ENCODE measurements around the gene MAP3K5. TPM values are rescaled to one million over a fixed set of nuclear protein-coding genes. Genes with fewer than 3 reads are reported as not detected.

MAP3K5 gene
- polyA plus RNA-seq, 1 experiment = 2.5 TPM

DNA sequence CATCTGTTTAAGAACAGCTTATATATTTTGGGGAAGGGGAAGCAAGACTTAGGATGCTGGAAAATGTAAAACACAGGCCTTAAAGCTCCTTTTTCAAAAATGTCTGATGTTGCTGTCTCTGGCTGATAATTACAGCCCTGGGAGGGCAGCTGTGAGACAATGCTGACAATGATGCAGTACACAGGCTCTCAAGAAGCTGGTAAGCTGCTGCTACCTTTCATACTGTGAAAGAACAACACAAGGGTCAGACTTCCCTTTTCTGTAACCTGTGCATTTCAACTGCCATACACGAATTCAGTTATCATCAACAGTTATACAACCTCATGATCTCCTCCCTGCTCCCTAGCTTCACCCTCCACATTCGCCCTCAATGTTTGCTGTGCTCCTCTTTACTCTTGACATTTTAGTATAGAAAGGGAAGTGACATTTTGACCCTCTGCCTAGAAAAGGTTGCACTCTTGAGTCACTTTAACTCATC, 267.3 kb downstream of the MAP3K5 start:
- Histone ChIP-seq H3K36me3 (ENCODE audit: control insufficient read depth, insufficient read depth, low read length) (no peaks in the 10 kb centered on the region), H3K4me3 (ENCODE audit: low read depth, low read length) (no peak overlapping the region), H3K27me3 (ENCODE audit: control insufficient read depth, insufficient read depth, low read length) (no peaks in the 10 kb centered on the region)
- POLR2A ChIA-PET = no interaction called here
- TF ChIP-seq, protein P1, sequence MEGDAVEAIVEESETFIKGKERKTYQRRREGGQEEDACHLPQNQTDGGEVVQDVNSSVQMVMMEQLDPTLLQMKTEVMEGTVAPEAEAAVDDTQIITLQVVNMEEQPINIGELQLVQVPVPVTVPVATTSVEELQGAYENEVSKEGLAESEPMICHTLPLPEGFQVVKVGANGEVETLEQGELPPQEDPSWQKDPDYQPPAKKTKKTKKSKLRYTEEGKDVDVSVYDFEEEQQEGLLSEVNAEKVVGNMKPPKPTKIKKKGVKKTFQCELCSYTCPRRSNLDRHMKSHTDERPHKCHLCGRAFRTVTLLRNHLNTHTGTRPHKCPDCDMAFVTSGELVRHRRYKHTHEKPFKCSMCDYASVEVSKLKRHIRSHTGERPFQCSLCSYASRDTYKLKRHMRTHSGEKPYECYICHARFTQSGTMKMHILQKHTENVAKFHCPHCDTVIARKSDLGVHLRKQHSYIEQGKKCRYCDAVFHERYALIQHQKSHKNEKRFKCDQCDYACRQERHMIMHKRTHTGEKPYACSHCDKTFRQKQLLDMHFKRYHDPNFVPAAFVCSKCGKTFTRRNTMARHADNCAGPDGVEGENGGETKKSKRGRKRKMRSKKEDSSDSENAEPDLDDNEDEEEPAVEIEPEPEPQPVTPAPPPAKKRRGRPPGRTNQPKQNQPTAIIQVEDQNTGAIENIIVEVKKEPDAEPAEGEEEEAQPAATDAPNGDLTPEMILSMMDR (IDR thresholded peaks at IDR 0.05; ENCODE audit: insufficient read depth, low read depth, low read length) = no peak
- CTCF ChIA-PET = interaction anchor here (1.0 to 1.3 kb wide), 2 partner anchors 9 to 18 kb away, joined by 4 to 5 read pairs; no protein-coding TSS in a partner anchor
- DNase-seq (ENCODE audit: low read depth) = no peak

- DNase-seq (ENCODE audit: low read depth) = no peak
- TF ChIP-seq, protein P1 (IDR thresholded peaks at IDR 0.05; ENCODE audit: insufficient read depth, low read depth, low read length) = no peak
- Histone ChIP-seq H3K4me3 (ENCODE audit: low read depth, low read length) (no peak overlapping the region), H3K27me3 (ENCODE audit: control insufficient read depth, insufficient read depth, low read length) (no peaks in the 10 kb centered on the region), H3K36me3 (ENCODE audit: control insufficient read depth, insufficient read depth, low read length) (no peaks in the 10 kb centered on the region)
- ChIA-PET POLR2A (no interaction called here), CTCF (interaction anchor here (1.0 kb wide), 1 partner anchor 9 kb away, joined by 5 read pairs; no protein-coding TSS in a partner anchor)
These were observed 267.8 kb downstream of the MAP3K5 start for GRCh38 chr6:136524339-136524935.

DNA sequence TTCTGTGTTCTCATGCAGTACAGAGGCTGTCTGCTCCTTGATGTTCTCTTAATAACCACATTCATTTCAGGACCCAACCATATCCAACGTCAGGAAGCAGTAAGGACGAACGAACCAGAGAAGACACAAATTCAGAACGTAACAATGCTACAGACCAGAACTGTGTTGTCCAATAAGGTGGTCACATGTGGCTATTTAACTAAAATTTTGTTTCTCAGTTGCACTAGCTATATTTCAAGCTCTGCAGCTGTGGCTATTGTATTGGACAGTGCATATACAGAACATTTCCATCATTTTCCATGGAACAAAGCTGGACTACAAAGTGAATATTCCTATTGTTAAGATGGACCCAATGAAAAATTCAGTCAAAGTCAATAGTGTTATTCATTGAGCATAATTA, 269.1 kb downstream of the MAP3K5 start:
- no peaks in the 10 kb centered on the region for H3K27me3 ChIP-seq (ENCODE audit: control insufficient read depth, insufficient read depth, low read length)
- CTCF ChIA-PET = no interaction called here
- H3K4me3 ChIP-seq (ENCODE audit: low read depth, low read length) = no peak overlapping the region
- no peaks in the 10 kb centered on the region for H3K36me3 ChIP-seq (ENCODE audit: control insufficient read depth, insufficient read depth, low read length)
- TF ChIP-seq, protein P1 (IDR thresholded peaks at IDR 0.05; ENCODE audit: insufficient read depth, low read depth, low read length) = no peak
- POLR2A ChIA-PET = no interaction called here
- DNase-seq (ENCODE audit: low read depth) = no peak

- ChIA-PET POLR2A (no interaction called here), CTCF (no interaction called here)
- no peak for DNase-seq (ENCODE audit: low read depth)
- H3K27me3 ChIP-seq (ENCODE audit: control insufficient read depth, insufficient read depth, low read length) = no peaks in the 10 kb centered on the region
- TF ChIP-seq, protein P1 (IDR thresholded peaks at IDR 0.05; ENCODE audit: insufficient read depth, low read depth, low read length) = no peak
- no peaks in the 10 kb centered on the region for H3K36me3 ChIP-seq (ENCODE audit: control insufficient read depth, insufficient read depth, low read length)
- no peak overlapping the region for H3K4me3 ChIP-seq (ENCODE audit: low read depth, low read length)
These were observed 269.6 kb downstream of the MAP3K5 start for GRCh38 chr6:136522636-136523035.

GRCh38 chr6:136521911-136522310, 270.4 kb downstream of the MAP3K5 start:
- TF ChIP-seq, protein P1 (IDR thresholded peaks at IDR 0.05; ENCODE audit: insufficient read depth, low read depth, low read length) = no peak
- DNase-seq (ENCODE audit: low read depth) = no peak
- Histone ChIP-seq H3K27me3 (ENCODE audit: control insufficient read depth, insufficient read depth, low read length) (no peaks in the 10 kb centered on the region), H3K36me3 (ENCODE audit: control insufficient read depth, insufficient read depth, low read length) (no peaks in the 10 kb centered on the region), H3K4me3 (ENCODE audit: low read depth, low read length) (no peak overlapping the region)
- ChIA-PET POLR2A (no interaction called here), CTCF (interaction anchor here (0.6 kb wide), 1 partner anchor 29 kb away, joined by 3 read pairs; the partner anchor contains the start of gene MAP7)
